Endothelial cell of umbilical vein (primary cell): ENCODE results near the gene ZDHHC20. TPM values are rescaled to one million over a fixed set of nuclear protein-coding genes. Genes with fewer than 3 reads are reported as not detected.
"Not testable (repeated sequence)": the region's sequence is repeated elsewhere in the genome, so short reads cannot be mapped to it uniquely, and the experiment has no call there.

Source experiments
- BruUV-seq: library from RNA; stranded (reverse); fragments of 400-500 nt; replicated peaks from 2 replicates; lab custom pipeline; 2021; lab: Mats Ljungman, UMichigan
- CTCF ChIA-PET: fragments of 300-600, 350-600 bp; sonication (Branson Sonifier 250); formaldehyde crosslinking; loops from one replicate; lab custom pipeline; 2021; ENCODE audit warnings: antibody characterized with exemption, inconsistent platforms; lab: Charles Lee
- POLR2A ChIA-PET: fragments of 300-600, 350-600 bp; sonication (Branson Sonifier 250); formaldehyde crosslinking; loops from one replicate; lab custom pipeline; 2021; ENCODE audit warnings: antibody characterized with exemption, inconsistent platforms; lab: Charles Lee
- DNase-seq: peaks from one replicate; pipeline ENCODE4 v3.0.0-alpha.2; 2011; ENCODE audit warnings: low read depth, low spot score
- FAIRE-seq: peaks from 2 replicates; lab custom pipeline; 2011; peaks lifted over from hg19 to GRCh38; lab: Jason Lieb, UNC
- H2AFZ ChIP-seq: 2 replicates; pipeline ENCODE4 v1.6.0; 2012; ENCODE audit warnings: low read depth, low read length, control low read depth, inconsistent platforms
- H3K27ac ChIP-seq: 2 replicates; pipeline ENCODE4 v1.5.1; 2011; ENCODE audit warnings: low read depth, mild to moderate bottlenecking, control low read depth, low read length, moderate library complexity; ENCODE audit not compliant: insufficient read depth
- H3K27me3 ChIP-seq, 2 experiments: 2 replicates each; pipeline versions ENCODE4 v1.6.0 to v1.6.1; 2011; ENCODE audit warnings: low read length in 2 of 2, mixed read lengths in 1 of 2; ENCODE audit not compliant: control insufficient read depth in 2 of 2, insufficient read depth in 2 of 2
- H3K36me3 ChIP-seq, 2 experiments: 2 replicates in 1 of 2; 3 replicates in 1 of 2; pipeline ENCODE4 v1.5.1; 2011; ENCODE audit warnings: low read length in 2 of 2, mild to moderate bottlenecking in 1 of 2, moderate library complexity in 1 of 2; ENCODE audit not compliant: control insufficient read depth in 2 of 2, insufficient read depth in 2 of 2; ENCODE audit errors: extremely low read depth in 1 of 2
- H3K4me1 ChIP-seq: 3 replicates; pipeline ENCODE4 v1.5.1; 2011; ENCODE audit warnings: mild to moderate bottlenecking, low read length; ENCODE audit not compliant: control insufficient read depth, insufficient read depth; ENCODE audit errors: extremely low read depth
- H3K4me2 ChIP-seq: 2 replicates; pipeline ENCODE4 v1.6.1; 2011; ENCODE audit warnings: low read length, control low read depth, mixed read lengths; ENCODE audit not compliant: insufficient read depth
- H3K4me3 ChIP-seq, 3 experiments: fragments of 200-600 bp in 1 of 3; sonication (generic), shearing (Covaris generic) in 1 of 3; replicated peaks in 1 of 3; 2 replicates each; pipeline ENCODE4 v1.5.1; 2011 to 2016; ENCODE audit warnings: control low read depth in 3 of 3, low read length in 3 of 3, mild to moderate bottlenecking in 2 of 3, inconsistent platforms in 1 of 3, low read depth in 1 of 3, moderate library complexity in 1 of 3; ENCODE audit not compliant: insufficient read depth in 1 of 3
- H3K79me2 ChIP-seq: 2 replicates; pipeline ENCODE4 v1.6.0; 2012; ENCODE audit warnings: low read length, inconsistent platforms; ENCODE audit not compliant: control insufficient read depth, insufficient read depth
- H3K9ac ChIP-seq: replicated peaks from 2 replicates; pipeline ENCODE3; 2011; ENCODE audit warnings: low read length, control low read depth; ENCODE audit not compliant: insufficient read depth; ENCODE audit errors: extremely low read depth
- H3K9me1 ChIP-seq: replicated peaks from 3 replicates; pipeline ENCODE4 v1.6.0; 2011; ENCODE audit warnings: mild to moderate bottlenecking, low read length; ENCODE audit not compliant: control insufficient read depth, insufficient read depth; ENCODE audit errors: extremely low read depth
- H3K9me3 ChIP-seq: replicated peaks from 2 replicates; pipeline ENCODE4 v1.5.1; 2012; ENCODE audit warnings: low read length, inconsistent platforms; ENCODE audit not compliant: control insufficient read depth, insufficient read depth
- H4K20me1 ChIP-seq: replicated peaks from 2 replicates; pipeline ENCODE3; 2011; ENCODE audit warnings: mild to moderate bottlenecking, low read length; ENCODE audit not compliant: control insufficient read depth, insufficient read depth; ENCODE audit errors: extremely low read depth
- EZH2 ChIP-seq: IDR thresholded peaks from 2 replicates; pipeline ENCODE4 v1.6.1; 2012; ENCODE audit warnings: borderline replicate concordance, low read depth, mild to moderate bottlenecking, moderate library complexity, low read length, inconsistent platforms; ENCODE audit not compliant: severe bottlenecking
- dilution Hi-C: fragments of 300-500 bp; cut with MboI; formaldehyde crosslinking; loops from one replicate; pipeline ENCODE4 v1.15.0; 2019; ENCODE audit warnings: low sequenced_read_pairs; ENCODE audit not compliant: extremely low pct_ligation_motif_present
- intact Hi-C: fragments of 100-400 bp; cut with micrococcal nuclease; formaldehyde crosslinking; loops from one replicate; pipeline ENCODE4 v1.10.0; 2022
- polyA plus RNA-seq, 4 experiments: library from polyadenylated mRNA; depleted of rRNA in 3 of 4; stranded (reverse) in 3 of 4; unstranded in 1 of 4; fragments of >200 nt; gene quantifications; 2 replicates each; pipeline versions ENCODE4 v1.2.1 to v1.2.3, GENCODE V29; 2011 to 2012; ENCODE audit warnings: missing spikeins in 1 of 4
- total RNA-seq: library from RNA; stranded (reverse); gene quantifications from 2 replicates; pipeline ENCODE4 v1.2.3, GENCODE V29; 2021

ZDHHC20 gene
- total and polyA plus RNA-seq, 2 donors (not counting 3 experiments of a cell fraction or from before 2014, with no cell fraction given), result 22.1 to 59.4 TPM

GRCh38 chr13:21383090-21383489 is 76.0 kb downstream of the ZDHHC20 start:
- H3K27me3 ChIP-seq, result no peaks in the 10 kb centered on the region
- no peaks in the 10 kb centered on the region for H3K9me1 ChIP-seq
- H3K9ac ChIP-seq, result no peak overlapping the region
- no peak for DNase-seq
- no peak overlapping the region for H3K27ac ChIP-seq
- dilution Hi-C loops (no loop called here), intact Hi-C loops (no loop called here)
- no peak for TF ChIP-seq EZH2
- H3K4me2 ChIP-seq, result no peak overlapping the region
- BruUV-seq, result no TSS peak
- H3K4me1 ChIP-seq, result no peaks in the 10 kb centered on the region
- ChIA-PET CTCF (no interaction called here), POLR2A (no interaction called here)
- FAIRE-seq, result no peak
- H2AFZ ChIP-seq, result no peak overlapping the region
- H4K20me1 ChIP-seq, result no peaks in the 10 kb centered on the region
- H3K9me3 ChIP-seq, result no peaks in the 10 kb centered on the region
- H3K4me3 ChIP-seq, result no peak overlapping the region
- no peaks in the 10 kb centered on the region for H3K79me2 ChIP-seq
- no peaks in the 10 kb centered on the region for H3K36me3 ChIP-seq

GRCh38 chr13:21376998-21377985 is 81.8 kb downstream of the ZDHHC20 start:
- H3K4me1 ChIP-seq, POLR2A ChIA-PET, BruUV-seq, FAIRE-seq, intact Hi-C loops, H3K27me3 ChIP-seq, H3K36me3 ChIP-seq, H3K79me2 ChIP-seq, H3K9me3 ChIP-seq, H3K27ac ChIP-seq, H3K4me2 ChIP-seq, H3K9me1 ChIP-seq, H3K4me3 ChIP-seq, H4K20me1 ChIP-seq, CTCF ChIA-PET, H3K9ac ChIP-seq, dilution Hi-C loops, DNase-seq, H2AFZ ChIP-seq: not testable (repeated sequence)
